ENCODE results near the gene GBE1. TPM values are rescaled to one million over a fixed set of nuclear protein-coding genes. Genes with fewer than 3 reads are reported as not detected.

The GBE1 gene
- total RNA-seq, 5 donors from 2014 or later (not counting 1 experiment from before 2014, with no cell fraction given) = 8.1 to 9.2 (median 8.7) TPM

DNA sequence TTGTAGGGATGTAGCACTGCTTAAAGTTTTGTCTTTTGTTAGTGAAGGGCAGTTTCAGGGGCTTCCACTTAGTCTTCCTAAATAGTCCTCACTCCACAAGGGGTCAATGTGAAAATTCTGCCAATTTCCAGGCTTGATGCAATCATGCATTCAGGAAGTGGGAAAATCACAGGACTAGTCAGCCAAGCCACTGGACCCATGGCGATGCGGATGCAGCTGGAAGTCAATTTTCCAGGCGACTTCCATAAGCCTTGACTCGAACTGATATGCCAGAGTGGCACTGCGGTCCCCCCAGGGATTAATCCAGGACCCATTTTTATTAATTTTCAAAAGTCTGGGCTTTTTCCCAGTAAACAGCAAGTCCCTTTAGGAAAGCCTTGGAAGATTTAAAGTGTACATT, 26.1 kb downstream of the GBE1 start:
- ChIA-PET POLR2A (no interaction called here), CTCF (interaction anchor here in 1 of 2 donors (1.2 kb wide), 1 partner anchor 7 kb away, joined by 3 read pairs; no protein-coding TSS in a partner anchor)
- H3K36me3 ChIP-seq (ENCODE audit: control insufficient read depth in 2 of 2, extremely low read depth in 1 of 2, insufficient read depth in 1 of 2, low read length in 1 of 2) = no peaks in the 10 kb centered on the region
- no peaks in the 10 kb centered on the region for H3K9me3 ChIP-seq
- Mint-ChIP-seq H3K9me3 (no peaks in the 10 kb centered on the region), H3K27me3 (no peaks in the 10 kb centered on the region), H3K4me3 (no peak overlapping the region), H3K4me1 (peaks cover 0 to 8% (median 5%) of the 10 kb centered on the region in 3 donors), H3K36me3 (peaks cover 9% of the 10 kb centered on the region), H3K27ac (no peak overlapping the region)
- no peaks in the 10 kb centered on the region for H3K27me3 ChIP-seq (replicated peaks in 1 of 2; ENCODE audit: control insufficient read depth in 2 of 2, extremely low read depth in 1 of 2, insufficient read depth in 2 of 2, low read length in 1 of 2)
- H3K27ac ChIP-seq (ENCODE audit: low read length) = no peak overlapping the region
- no peak for DNase-seq
- 87% methylated on average over 3 of the region's 5 CpGs for WGBS (ENCODE audit: insufficient coverage)
- H3K4me3 ChIP-seq (ENCODE audit: control insufficient read depth in 1 of 2, extremely low read depth in 1 of 2, low read length in 1 of 2) = no peak overlapping the region
- no peak for ATAC-seq (replicated peaks in 1 of 4)
- no peaks in the 10 kb centered on the region for H3K4me1 ChIP-seq (ENCODE audit: control insufficient read depth in 1 of 2, extremely low read depth in 1 of 2, insufficient read depth in 2 of 2, low read length in 2 of 2)

DNA sequence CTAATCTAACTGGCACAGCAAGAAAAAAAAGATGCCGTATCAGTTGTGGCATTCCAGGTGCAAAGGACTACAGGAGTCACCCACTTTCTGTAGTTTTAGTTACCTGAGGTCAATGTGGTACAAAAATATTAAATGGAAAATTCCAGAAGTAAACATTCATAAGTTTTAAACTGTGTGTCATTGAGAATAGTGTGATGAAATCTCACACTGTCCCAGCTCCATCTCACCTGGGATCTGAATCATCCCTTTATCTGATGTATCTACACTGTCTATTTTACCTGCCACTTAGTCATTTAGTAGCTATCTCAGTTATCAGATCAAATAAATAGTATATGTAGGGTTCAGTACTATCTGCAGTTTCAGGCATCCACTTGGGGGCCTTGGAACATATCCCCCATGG, 26.7 kb downstream of the GBE1 start:
- ChIA-PET CTCF (no interaction called here), POLR2A (no interaction called here)
- Histone ChIP-seq H3K4me1 (ENCODE audit: control insufficient read depth in 1 of 2, extremely low read depth in 1 of 2, insufficient read depth in 2 of 2, low read length in 2 of 2) (no peaks in the 10 kb centered on the region), H3K4me3 (ENCODE audit: control insufficient read depth in 1 of 2, extremely low read depth in 1 of 2, low read length in 1 of 2) (no peak overlapping the region), H3K27ac (ENCODE audit: low read length) (no peak overlapping the region), H3K9me3 (no peaks in the 10 kb centered on the region), H3K36me3 (ENCODE audit: control insufficient read depth in 2 of 2, extremely low read depth in 1 of 2, insufficient read depth in 1 of 2, low read length in 1 of 2) (no peaks in the 10 kb centered on the region), H3K27me3 (replicated peaks in 1 of 2; ENCODE audit: control insufficient read depth in 2 of 2, extremely low read depth in 1 of 2, insufficient read depth in 2 of 2, low read length in 1 of 2) (no peaks in the 10 kb centered on the region)
- H3K9me3 Mint-ChIP-seq = no peaks in the 10 kb centered on the region
- no peak overlapping the region for H3K4me3 Mint-ChIP-seq
- no peaks in the 10 kb centered on the region for H3K27me3 Mint-ChIP-seq
- peaks cover 0 to 8% (median 5%) of the 10 kb centered on the region in 3 donors for H3K4me1 Mint-ChIP-seq
- peaks cover 9% of the 10 kb centered on the region for H3K36me3 Mint-ChIP-seq
- ATAC-seq (replicated peaks in 1 of 4) (no peak), DNase-seq (no peak)
- no CpG with 5 or more reads among the region's 1 CpG for WGBS (ENCODE audit: insufficient coverage)
- no peak overlapping the region for H3K27ac Mint-ChIP-seq

DNA sequence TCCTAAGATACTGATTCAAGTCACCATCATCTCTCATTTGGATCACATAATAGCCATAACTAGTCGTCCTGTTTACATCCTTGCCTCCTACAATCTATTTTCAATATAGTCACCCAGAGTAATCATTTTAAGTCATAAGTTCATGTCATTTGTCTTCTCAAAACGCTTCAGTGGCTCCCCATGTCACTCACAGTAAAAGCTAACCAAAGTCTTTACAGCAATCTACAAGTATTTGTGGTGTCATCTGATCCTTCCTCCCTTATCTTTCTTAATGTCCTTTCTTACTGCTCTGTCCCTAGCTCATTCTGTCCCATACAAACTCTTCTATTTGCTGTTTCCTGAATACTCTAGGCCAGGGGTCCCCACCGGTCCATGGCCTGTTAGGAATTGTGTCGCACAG, 28.8 kb downstream of the GBE1 start:
- POLR2A ChIA-PET = interaction anchor here in 1 of 2 donors (0.8 kb wide), 1 partner anchor 8 kb away, joined by 3 read pairs; no protein-coding TSS in a partner anchor
- no peaks in the 10 kb centered on the region for H3K9me3 Mint-ChIP-seq
- DNase-seq (no peak), ATAC-seq (replicated peaks in 1 of 4) (no peak)
- CTCF ChIA-PET = interaction anchor here in 1 of 2 donors (0.7 kb wide), 1 partner anchor 36 kb away, joined by 3 read pairs; no protein-coding TSS in a partner anchor
- whole genome bisulfite sequencing (ENCODE audit: insufficient coverage) = 94% methylated on average over 4 of the region's 4 CpGs
- Histone ChIP-seq H3K4me3 (ENCODE audit: control insufficient read depth in 1 of 2, extremely low read depth in 1 of 2, low read length in 1 of 2) (no peak overlapping the region), H3K27ac (ENCODE audit: low read length) (no peak overlapping the region), H3K27me3 (replicated peaks in 1 of 2; ENCODE audit: control insufficient read depth in 2 of 2, extremely low read depth in 1 of 2, insufficient read depth in 2 of 2, low read length in 1 of 2) (no peaks in the 10 kb centered on the region), H3K36me3 (ENCODE audit: control insufficient read depth in 2 of 2, extremely low read depth in 1 of 2, insufficient read depth in 1 of 2, low read length in 1 of 2) (no peaks in the 10 kb centered on the region), H3K9me3 (no peaks in the 10 kb centered on the region), H3K4me1 (ENCODE audit: control insufficient read depth in 1 of 2, extremely low read depth in 1 of 2, insufficient read depth in 2 of 2, low read length in 2 of 2) (no peaks in the 10 kb centered on the region)
- H3K36me3 Mint-ChIP-seq = peaks cover 3% of the 10 kb centered on the region
- no peak overlapping the region for H3K27ac Mint-ChIP-seq
- no peak overlapping the region for H3K4me3 Mint-ChIP-seq
- no peaks in the 10 kb centered on the region for H3K27me3 Mint-ChIP-seq
- H3K4me1 Mint-ChIP-seq = peaks cover 0 to 8% (median 5%) of the 10 kb centered on the region in 3 donors

DNA sequence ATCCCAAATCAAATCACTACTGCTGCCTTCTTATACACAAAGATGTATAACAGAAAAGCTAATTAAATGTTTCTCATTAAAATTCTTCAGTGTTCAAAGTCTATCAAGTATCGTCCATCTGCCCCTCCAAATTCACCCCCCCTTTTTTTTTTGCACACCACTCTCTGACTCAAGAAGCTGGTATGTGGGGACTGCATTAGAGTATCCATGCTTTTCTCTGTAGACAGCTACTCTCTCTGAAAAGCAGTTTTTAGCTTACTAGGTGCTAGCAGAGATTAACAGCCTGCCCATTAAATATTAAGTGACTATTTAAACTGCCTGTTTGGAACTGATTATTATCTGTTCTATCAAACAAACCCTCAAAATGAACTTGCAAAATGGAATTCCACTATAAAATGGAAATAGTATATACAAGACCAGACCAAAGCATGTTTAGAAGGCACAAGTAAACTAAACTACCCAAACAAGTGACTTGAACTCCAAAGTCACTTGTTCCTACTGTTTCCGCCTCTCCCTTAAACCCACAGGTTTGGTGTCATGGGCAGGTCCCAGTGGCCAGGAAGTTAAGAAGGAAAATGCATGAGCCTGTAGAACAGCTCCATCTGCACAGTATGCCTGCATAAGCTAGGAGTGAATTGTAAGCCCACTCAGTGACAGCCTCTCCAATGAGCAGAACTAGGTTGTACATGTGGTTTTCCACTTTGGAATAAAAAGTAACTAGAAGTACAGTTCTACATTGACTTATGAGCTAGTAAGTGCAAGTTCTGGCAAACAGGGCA, 32.5 kb downstream of the GBE1 start:
- peaks cover 3 to 7% (median 6%) of the 10 kb centered on the region in 3 donors for H3K4me1 Mint-ChIP-seq
- ATAC-seq (replicated peaks in 1 of 4) (no peak), DNase-seq (no peak)
- peaks cover 7% of the 10 kb centered on the region for H3K36me3 Mint-ChIP-seq
- no peaks in the 10 kb centered on the region for H3K36me3 ChIP-seq (ENCODE audit: control insufficient read depth in 2 of 2, extremely low read depth in 1 of 2, insufficient read depth in 1 of 2, low read length in 1 of 2)
- no peak overlapping the region for H3K4me3 ChIP-seq (ENCODE audit: control insufficient read depth in 1 of 2, extremely low read depth in 1 of 2, low read length in 1 of 2)
- H3K27me3 Mint-ChIP-seq = no peaks in the 10 kb centered on the region
- WGBS (ENCODE audit: insufficient coverage) = no CpG with 5 or more reads among the region's 2 CpGs
- H3K27me3 ChIP-seq (replicated peaks in 1 of 2; ENCODE audit: control insufficient read depth in 2 of 2, extremely low read depth in 1 of 2, insufficient read depth in 2 of 2, low read length in 1 of 2) = no peaks in the 10 kb centered on the region
- no peak overlapping the region for H3K4me3 Mint-ChIP-seq
- H3K9me3 Mint-ChIP-seq = no peaks in the 10 kb centered on the region
- H3K9me3 ChIP-seq = no peaks in the 10 kb centered on the region
- no peak overlapping the region for H3K27ac ChIP-seq (ENCODE audit: low read length)
- CTCF ChIA-PET = interaction anchor here in 1 of 2 donors (0.5 to 0.6 kb wide), 2 partner anchors 103 to 182 kb away, joined by 3 read pairs; no protein-coding TSS in a partner anchor
- no peak overlapping the region for H3K27ac Mint-ChIP-seq
- no peaks in the 10 kb centered on the region for H3K4me1 ChIP-seq (ENCODE audit: control insufficient read depth in 1 of 2, extremely low read depth in 1 of 2, insufficient read depth in 2 of 2, low read length in 2 of 2)
- POLR2A ChIA-PET = interaction anchor here in 1 of 2 donors (0.5 kb wide), 1 partner anchor 73 kb away, joined by 5 read pairs; no protein-coding TSS in a partner anchor

DNA sequence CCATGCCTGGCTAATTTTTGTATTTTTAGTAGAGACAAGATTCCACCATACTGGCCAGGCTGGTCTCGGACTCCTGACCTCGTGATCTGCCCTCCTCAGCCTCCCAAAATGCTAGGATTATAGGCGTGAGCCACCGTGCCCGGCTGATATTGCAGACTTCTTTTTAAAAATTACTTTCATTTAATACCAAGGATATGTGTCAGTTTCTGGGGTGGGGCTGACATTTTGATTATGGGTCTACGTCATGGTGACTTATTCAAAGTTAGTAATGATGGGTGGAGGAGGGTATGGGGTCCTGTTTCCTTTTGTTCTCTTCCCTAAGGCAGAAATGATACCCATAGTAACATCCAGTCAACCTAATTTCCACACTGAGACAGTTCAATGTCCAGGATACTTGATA, 34.7 kb downstream of the GBE1 start:
- H3K27ac ChIP-seq (ENCODE audit: low read length) = no peak overlapping the region
- no peaks in the 10 kb centered on the region for H3K36me3 ChIP-seq (ENCODE audit: control insufficient read depth in 2 of 2, extremely low read depth in 1 of 2, insufficient read depth in 1 of 2, low read length in 1 of 2)
- ATAC-seq (replicated peaks in 1 of 4) (no peak), DNase-seq (no peak)
- Mint-ChIP-seq H3K27ac (no peak overlapping the region), H3K4me3 (no peak overlapping the region), H3K9me3 (no peaks in the 10 kb centered on the region), H3K36me3 (peaks cover 7% of the 10 kb centered on the region), H3K27me3 (no peaks in the 10 kb centered on the region), H3K4me1 (peaks cover 3 to 11% (median 10%) of the 10 kb centered on the region in 3 donors)
- ChIA-PET POLR2A (no interaction called here), CTCF (no interaction called here)
- H3K9me3 ChIP-seq = no peaks in the 10 kb centered on the region
- no peaks in the 10 kb centered on the region for H3K27me3 ChIP-seq (replicated peaks in 1 of 2; ENCODE audit: control insufficient read depth in 2 of 2, extremely low read depth in 1 of 2, insufficient read depth in 2 of 2, low read length in 1 of 2)
- WGBS (ENCODE audit: insufficient coverage) = no CpG with 5 or more reads among the region's 6 CpGs
- H3K4me3 ChIP-seq (ENCODE audit: control insufficient read depth in 1 of 2, extremely low read depth in 1 of 2, low read length in 1 of 2) = no peak overlapping the region
- H3K4me1 ChIP-seq (ENCODE audit: control insufficient read depth in 1 of 2, extremely low read depth in 1 of 2, insufficient read depth in 2 of 2, low read length in 2 of 2) = no peaks in the 10 kb centered on the region

DNA sequence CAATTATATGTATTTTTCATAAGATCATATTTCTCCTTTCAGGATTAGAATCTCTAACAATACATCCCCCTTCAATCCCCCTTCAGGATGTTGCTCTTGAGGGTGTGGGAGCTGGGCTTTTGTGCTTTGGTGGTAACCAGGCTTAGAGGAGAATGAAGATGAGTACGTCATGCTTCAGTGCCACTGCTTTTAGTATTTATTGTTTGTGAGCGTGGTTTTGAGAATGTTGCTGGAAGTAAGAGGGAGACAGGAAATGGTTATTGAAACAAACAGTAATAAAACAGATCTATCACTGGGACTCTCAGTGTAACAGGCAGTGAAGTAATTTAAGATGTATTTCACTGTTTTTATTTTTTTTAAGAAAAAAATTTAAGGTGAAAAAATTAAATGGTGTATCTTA, 35.3 kb downstream of the GBE1 start:
- no peak overlapping the region for H3K4me3 Mint-ChIP-seq
- POLR2A ChIA-PET = no interaction called here

More for the DNA sequence above, 35.3 kb downstream of the GBE1 start:
- H3K4me3 ChIP-seq (ENCODE audit: control insufficient read depth in 1 of 2, extremely low read depth in 1 of 2, low read length in 1 of 2) = no peak overlapping the region
- H3K9me3 Mint-ChIP-seq = no peaks in the 10 kb centered on the region
- H3K27me3 Mint-ChIP-seq = no peaks in the 10 kb centered on the region
- no peaks in the 10 kb centered on the region for H3K9me3 ChIP-seq
- H3K36me3 ChIP-seq (ENCODE audit: control insufficient read depth in 2 of 2, extremely low read depth in 1 of 2, insufficient read depth in 1 of 2, low read length in 1 of 2) = no peaks in the 10 kb centered on the region
- no peak for DNase-seq
- H3K27me3 ChIP-seq (replicated peaks in 1 of 2; ENCODE audit: control insufficient read depth in 2 of 2, extremely low read depth in 1 of 2, insufficient read depth in 2 of 2, low read length in 1 of 2) = no peaks in the 10 kb centered on the region
- H3K27ac Mint-ChIP-seq = no peak overlapping the region
- H3K27ac ChIP-seq (ENCODE audit: low read length) = no peak overlapping the region
- 86% methylated on average over 2 of the region's 2 CpGs for WGBS (ENCODE audit: insufficient coverage)
- ATAC-seq (replicated peaks in 1 of 4) = no peak
- peaks cover 3 to 11% (median 10%) of the 10 kb centered on the region in 3 donors for H3K4me1 Mint-ChIP-seq
- no peaks in the 10 kb centered on the region for H3K4me1 ChIP-seq (ENCODE audit: control insufficient read depth in 1 of 2, extremely low read depth in 1 of 2, insufficient read depth in 2 of 2, low read length in 2 of 2)
- H3K36me3 Mint-ChIP-seq = peaks cover 4% of the 10 kb centered on the region
- CTCF ChIA-PET = no interaction called here
